NCI-H524 (cell line): Measurements from ENCODE around the gene TAS2R50.
A peak's percentile ranks its signal among the peaks of the same experiment; 100 is the strongest.
"Not testable (repeated sequence)": the region's sequence is repeated elsewhere in the genome, so short reads cannot be mapped to it uniquely, and the experiment has no call there.

Experiments used
- DNase-seq, 2 experiments: peaks; one replicate each; lab custom pipeline; 2025; lab: John Stamatoyannopoulos, UW

TAS2R50 gene

DNA sequence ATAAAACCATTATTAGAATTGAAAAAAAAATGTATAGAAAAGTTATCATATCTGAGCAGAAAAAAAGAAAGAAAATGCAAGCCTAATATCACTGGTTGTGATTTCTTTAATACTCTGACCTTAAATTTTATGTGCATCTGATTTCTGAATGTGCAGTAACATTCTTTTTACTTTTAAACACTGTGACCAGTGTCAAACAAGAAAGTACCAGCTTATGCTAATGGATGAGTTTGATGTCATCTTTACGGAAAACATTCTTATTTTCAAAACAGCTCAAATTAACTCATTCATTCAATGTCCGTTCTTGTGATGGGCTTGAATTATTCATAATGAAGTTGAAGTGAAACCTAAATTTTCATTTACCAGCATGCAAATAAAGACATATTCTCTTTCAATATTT is at the start of gene TAS2R50:
TAS2R50 (minus strand) TSS at position 101 of the 400 bp plus-strand sequence; CDS start at position 49, 52 bp downstream.
- no peak for DNase-seq

DNA sequence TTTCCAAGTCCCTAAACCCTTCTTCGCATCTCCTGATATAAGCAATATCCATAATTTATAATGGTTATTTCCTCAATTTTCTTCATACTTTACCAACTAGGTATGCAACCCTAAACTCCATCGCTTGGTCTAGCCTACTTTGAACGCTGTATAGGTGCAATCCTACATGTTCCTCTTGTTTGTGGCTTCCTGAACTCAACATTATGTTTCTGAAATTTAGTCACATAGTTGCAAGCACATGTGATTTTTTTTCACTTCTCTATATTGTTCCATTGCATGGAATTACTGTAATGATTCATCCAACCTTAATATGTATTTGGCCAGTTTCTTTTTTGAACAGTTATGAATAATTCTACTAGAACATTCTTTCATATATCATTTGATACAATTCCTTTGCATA is 47.2 kb upstream of the TAS2R50 start:
- DNase-seq = not testable (repeated sequence)

- DNase-seq = no peak
Observed at GRCh38 chr12:11031307-11031706, 44.6 kb upstream of the TAS2R50 start, which contains the start of gene TAS2R31. TSS of gene TAS2R31 (minus strand) at chr12:11031407. CDS start at chr12:11031335, 72 bp downstream.

GRCh38 chr12:11026118-11026517 is 39.4 kb upstream of the TAS2R50 start:
- no peak for DNase-seq

DNA sequence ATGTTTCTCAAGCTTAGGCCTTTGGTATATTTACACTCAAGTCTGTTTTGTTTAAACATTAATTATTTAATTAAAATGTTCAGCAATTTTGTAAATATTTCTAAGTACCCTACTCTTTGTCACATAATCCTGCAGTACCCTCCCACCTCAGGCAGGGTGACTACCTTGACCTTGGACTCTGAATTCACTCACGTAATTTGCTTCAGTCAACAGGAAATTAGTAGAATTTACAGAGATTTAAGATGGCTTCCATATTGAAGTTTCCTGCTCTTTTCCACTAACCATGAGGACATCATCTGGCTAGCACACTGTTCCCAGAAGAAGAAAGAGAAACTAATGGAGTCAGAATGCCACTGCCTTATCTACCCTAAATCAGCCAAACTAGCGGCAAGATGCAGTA is 36.7 kb upstream of the TAS2R50 start:
- no peak for DNase-seq

DNA sequence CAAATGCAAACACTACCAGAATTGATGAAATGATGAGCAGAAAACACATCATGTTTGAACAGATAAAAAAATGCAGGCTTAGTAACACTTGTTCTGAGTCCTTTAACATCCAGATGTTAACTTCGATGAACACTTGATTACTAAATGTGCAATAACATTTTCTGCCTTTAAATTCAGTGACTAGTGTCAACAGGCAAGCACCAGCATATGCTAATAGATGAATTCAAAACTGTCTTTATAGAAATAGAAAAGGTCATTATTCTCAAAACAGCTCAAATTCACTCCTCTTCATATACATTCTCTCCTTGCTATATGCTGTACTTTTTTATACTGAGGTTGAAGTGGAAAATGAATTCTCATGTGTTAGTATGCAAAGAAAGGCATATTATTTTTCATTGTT is 35.8 kb upstream of the TAS2R50 start, which contains the start of gene TAS2R19:
TAS2R19 (minus strand) TSS at position 101 of the 400 bp plus-strand sequence; CDS start at position 52, 49 bp downstream.
- DNase-seq = no peak

DNA sequence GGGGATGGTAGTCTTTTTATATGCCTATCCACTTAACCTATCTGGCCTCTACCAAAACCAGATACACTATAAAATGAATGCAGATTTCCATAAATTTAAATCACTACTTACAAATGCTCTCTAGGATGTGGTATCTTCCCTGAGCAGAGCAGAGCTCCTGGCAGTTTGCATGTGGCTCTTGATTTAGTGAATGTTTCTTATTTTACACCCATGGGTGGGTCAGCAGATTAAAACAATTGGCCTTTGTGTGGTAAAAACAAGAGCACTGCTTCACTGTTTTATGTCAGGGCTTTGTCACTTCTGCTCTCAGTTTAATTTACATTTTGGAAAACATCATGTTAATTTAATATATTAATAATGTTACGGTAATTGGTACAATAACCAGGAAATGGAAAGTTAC is 30.2 kb upstream of the TAS2R50 start:
- no peak for DNase-seq

DNA sequence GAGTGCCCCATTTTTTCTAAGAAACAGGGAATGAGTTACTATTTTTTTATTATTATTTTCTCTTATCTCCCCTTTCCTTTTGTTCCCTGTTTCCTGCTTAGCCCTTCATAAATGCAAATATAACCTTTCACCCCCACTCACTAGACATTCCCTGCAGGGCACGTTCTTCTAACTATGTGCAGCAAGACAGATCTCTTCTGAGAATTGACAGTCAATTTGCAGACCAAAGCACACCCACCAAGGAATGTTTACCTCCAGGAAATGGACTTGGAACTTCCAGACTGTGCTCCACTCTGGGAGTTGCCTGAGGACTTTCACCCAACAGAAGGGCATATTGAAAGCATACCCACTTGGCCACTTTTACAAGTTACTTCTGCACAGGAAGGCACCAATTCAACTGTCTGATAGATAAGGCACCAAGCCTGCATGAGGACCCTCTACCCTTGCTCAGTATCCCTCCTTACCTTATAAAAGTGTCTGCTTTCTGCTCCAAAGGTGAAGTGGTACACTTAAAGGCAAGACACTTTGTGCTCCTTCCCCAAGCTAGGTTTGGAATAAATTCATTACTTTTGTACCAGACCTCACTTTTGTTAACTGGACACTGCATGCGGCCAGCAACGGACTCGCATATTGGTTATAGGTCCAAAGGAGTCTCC is 29.2 kb upstream of the TAS2R50 start:
- DNase-seq = no peak

- no peak for DNase-seq
Observed at GRCh38 chr12:11014234-11014633, 27.5 kb upstream of the TAS2R50 start.

DNA sequence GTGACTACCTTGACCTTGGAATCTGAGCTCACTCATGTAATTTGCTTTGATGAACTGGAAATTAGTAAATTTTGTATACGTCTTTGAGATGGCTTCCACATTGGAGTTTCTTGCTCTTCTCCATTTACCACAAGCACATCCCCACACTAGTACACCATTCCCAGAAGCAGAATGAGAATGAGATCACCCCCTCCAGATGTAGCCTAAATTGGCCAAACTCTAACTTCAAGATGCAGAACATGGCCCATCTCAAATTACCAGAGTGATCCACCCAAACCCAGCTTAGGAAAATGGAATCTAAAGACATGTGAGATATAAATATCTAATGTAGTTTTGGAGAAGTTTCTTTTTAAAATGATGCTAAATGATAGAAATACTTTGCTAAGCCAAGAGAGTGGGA is 20.9 kb upstream of the TAS2R50 start:
- DNase-seq = no peak

- DNase-seq = no peak
Observed at GRCh38 chr12:10998204-10998603, 11.5 kb upstream of the TAS2R50 start, which contains the start of gene TAS2R20. TSS of gene TAS2R20 (minus strand) at chr12:10998304. CDS start at chr12:10997875, 429 bp downstream.

- DNase-seq = no peak
Observed at GRCh38 chr12:10994307-10994706, 7.6 kb upstream of the TAS2R50 start.

DNA sequence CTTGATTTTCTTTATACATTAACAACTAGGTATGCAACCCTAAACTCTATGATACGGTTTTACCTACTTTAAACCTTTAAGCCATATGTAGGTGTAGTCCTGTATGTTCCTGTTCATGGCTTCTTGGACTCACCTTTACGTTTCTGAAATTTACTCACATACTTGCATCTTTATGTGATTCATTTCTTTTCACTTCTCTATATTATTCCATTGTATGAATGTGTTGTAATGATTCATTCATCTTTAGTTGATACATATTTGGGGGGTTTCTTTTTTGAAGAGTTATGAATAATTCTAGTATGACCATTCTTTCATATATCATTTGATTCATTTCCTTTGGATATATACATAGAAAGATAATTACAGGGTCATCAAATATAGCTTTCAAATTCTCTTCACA is 2.4 kb upstream of the TAS2R50 start:
- DNase-seq = no peak

GRCh38 chr12:10982244-10982643 is 4.5 kb downstream of the TAS2R50 start:
- no peak for DNase-seq

DNA sequence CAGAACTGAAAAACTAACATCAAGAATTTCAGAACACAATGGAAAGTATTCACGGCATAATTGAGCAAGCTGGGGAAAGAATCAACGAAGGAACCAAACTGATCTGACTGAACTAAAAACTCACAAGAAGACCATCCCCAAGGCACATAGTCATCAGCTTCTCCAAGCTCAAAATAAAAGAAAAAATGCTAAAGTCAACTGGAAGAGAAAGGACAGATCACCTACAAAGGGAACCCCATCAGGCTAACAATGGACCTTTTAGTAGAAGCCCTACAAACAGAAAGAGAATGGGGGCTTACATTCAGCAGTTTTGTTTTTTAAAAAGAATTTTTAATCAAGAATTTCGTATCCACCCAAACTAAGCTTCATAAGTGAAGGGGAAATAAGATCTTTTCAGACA is 11.7 kb downstream of the TAS2R50 start:
- no peak for DNase-seq

- DNase-seq = no peak
Observed at GRCh38 chr12:10968765-10969456, 17.8 kb downstream of the TAS2R50 start.

DNA sequence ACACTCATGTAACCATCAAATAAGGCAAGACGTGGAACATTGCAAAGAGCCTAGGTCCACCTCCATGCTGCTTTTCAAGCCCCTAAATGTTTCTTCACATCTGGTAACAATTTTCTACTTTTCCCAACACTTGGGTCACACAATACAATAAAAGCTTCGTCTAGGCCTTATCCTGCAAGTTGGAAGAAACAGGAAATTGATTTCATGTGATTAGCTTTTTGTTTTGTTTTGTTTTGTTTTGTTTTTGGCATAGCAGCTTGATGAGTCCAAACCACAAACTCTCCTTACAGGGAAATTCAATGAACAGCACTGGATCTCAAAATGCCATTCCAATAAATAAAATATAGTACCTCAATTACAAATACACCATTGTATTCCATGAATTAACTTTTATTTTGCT is 19.3 kb downstream of the TAS2R50 start:
- no peak for DNase-seq

DNA sequence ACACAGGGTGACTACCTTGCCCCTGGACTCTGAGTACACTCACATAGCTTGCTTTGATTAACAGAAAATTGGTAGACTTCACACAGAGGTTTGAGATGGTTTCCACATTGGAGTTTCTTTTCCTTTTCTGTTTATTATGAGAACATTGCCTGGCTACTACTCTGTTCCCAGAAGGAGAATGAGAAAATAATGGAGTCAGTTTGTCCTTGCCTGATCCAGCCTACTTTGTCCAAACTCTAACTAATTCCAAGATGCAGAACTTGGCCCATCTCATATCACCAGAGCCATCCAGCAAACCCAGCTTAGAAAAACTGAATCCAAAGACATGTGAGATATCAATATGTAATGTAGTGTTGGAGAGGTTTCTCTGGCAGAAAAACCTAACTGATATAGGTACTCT is 20.4 kb downstream of the TAS2R50 start:
- no peak for DNase-seq

GRCh38 chr12:10965476-10965875 is 21.2 kb downstream of the TAS2R50 start:
- DNase-seq = no peak

DNA sequence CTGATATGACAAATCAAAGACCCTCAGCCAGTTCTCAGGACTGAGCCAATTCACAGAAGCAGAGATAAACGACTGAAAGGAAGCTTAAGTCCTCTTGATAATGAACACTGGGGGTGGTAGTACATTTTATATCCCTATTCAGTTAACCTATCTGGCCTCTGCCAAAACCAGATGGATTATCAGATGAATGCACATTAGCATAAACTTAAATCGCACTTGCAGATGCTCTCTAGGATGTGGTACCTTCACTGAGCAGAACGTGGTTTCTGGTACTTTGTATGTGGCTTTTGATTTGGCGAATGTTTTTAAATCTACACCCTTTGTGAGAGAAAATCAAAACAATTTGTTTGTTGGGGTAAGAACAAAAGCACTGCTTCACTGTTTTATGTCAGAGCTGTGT is 26.5 kb downstream of the TAS2R50 start:
- peak in 1 of 2 experiments; percentile 29 for DNase-seq

DNA sequence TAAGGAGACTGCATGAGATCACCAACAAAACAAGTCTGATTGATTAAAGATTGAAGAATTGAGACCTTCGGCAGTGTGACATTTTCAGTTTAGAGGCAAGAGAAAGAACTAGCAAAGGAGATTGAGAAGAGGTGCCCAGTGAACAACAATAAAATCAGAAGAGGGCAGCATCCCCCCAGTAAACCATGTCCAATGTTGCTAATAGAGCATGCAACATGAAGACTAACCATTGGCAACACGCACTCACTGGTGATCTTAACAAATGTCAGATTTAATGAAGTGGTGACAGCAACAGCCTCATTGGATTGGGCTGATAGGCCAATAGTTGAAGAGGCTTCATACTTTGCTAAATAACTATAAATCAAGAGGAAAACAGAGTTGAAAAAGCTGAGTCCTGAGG is 26.9 kb downstream of the TAS2R50 start:
- no peak for DNase-seq

DNA sequence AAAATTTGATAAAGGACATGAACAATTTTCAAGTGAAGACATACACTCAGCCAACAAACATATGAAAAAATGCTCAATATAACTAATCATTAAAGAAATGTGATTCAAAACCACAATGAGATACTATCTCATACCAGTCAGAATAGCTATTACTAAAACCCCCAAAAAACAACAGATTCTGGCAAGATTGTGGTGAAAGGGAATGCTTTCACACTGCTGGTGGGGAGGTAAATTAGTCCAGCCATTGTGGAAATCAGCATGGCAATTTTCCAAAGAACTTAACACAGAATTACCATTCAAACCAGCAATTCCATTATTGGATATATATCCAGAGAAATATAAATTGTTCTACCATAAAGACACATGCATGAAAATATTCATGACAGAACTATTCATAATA is 29.0 kb downstream of the TAS2R50 start:
- no peak for DNase-seq

DNA sequence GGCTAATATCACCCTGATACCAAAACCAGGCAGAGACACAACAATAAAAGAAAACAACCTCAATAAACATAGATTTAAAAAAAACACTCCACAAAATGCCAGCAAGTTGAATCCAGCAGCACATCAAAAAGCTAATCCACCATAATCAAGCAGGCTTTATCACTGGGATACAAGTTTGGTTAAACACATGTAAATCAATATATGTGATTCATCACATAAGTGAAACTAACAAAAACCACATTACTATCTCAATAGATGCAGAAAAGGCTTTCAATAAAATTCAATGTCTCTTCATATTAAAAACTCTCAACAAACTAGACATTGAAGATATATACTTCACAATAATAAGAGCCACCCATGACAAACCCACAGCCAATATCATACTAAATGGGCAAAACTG is 30.6 kb downstream of the TAS2R50 start:
- DNase-seq = no peak
